IgD-negative memory B cell (primary cell): Measurements from ENCODE around the gene SLC2A6. TPM values are rescaled to one million over a fixed set of nuclear protein-coding genes. Genes with fewer than 3 reads are reported as not detected.
"Not testable (repeated sequence)": the region's sequence is repeated elsewhere in the genome, so short reads cannot be mapped to it uniquely, and the experiment has no call there.

Source experiments
- H3K27ac Mint-ChIP-seq, 3 donors: one replicate each; pipeline ENCODE4 v1.8.0; 2020 to 2022; ENCODE audit warnings: mild to moderate bottlenecking in 3 of 3, mixed read lengths in 3 of 3, moderate library complexity in 1 of 3
- H3K27me3 Mint-ChIP-seq: one replicate; pipeline ENCODE4 v1.8.0; 2021; ENCODE audit warnings: mixed read lengths
- H3K36me3 Mint-ChIP-seq: one replicate; pipeline ENCODE4 v1.8.0; 2020; ENCODE audit warnings: mild to moderate bottlenecking, mixed read lengths
- H3K4me1 Mint-ChIP-seq, 3 donors: one replicate each; pipeline ENCODE4 v1.8.0; 2020 to 2022; ENCODE audit warnings: mixed read lengths in 3 of 3, mild to moderate bottlenecking in 1 of 3
- H3K4me3 Mint-ChIP-seq, 4 donors: one replicate each; pipeline ENCODE4 v1.8.0; 2020 to 2022; ENCODE audit warnings: mild to moderate bottlenecking in 4 of 4, mixed read lengths in 4 of 4, moderate library complexity in 3 of 4
- H3K9me3 Mint-ChIP-seq, 3 donors: one replicate each; pipeline ENCODE4 v1.8.0; 2020 to 2021; ENCODE audit warnings: mixed read lengths in 3 of 3, mild to moderate bottlenecking in 1 of 3
- polyA plus RNA-seq: library from polyadenylated mRNA; unstranded; fragments of 300-500 nt; fragmentation: Illumina TruSeq; gene quantifications from one replicate; pipeline ENCODE4 v1.2.3, GENCODE V29; 2021

The SLC2A6 gene
- polyA plus RNA-seq, 1 donor from 2014 or later: 65.2 TPM

DNA sequence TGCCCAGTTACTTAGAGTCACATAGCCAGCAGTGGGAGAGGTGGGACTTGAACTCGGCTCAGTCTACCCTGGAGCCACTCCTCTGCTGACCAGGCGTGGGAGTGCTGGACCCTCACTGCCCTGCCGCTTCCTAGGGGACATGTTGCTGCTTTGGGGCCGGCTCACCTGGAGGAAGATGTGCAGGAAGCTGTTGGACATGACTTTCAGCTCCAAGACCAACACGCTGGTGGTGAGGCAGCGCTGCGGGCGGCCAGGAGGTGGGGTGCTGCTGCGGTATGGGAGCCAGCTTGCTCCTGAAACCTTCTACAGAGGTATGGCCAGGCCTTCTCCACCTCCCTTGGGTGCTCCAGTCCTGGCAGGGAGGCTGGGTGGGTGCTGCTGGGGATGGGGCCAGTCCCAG, 22.5 kb downstream of the SLC2A6 start:
- no peaks in the 10 kb centered on the region for H3K36me3 Mint-ChIP-seq
- peaks cover 0 to 1% (median 0%) of the 10 kb centered on the region in 3 donors for H3K9me3 Mint-ChIP-seq
- no peak overlapping the region for H3K4me3 Mint-ChIP-seq
- peak overlapping the region in 1 of 3 donors; percentile 42 for H3K27ac Mint-ChIP-seq
- H3K4me1 Mint-ChIP-seq: peaks cover 11 to 17% (median 12%) of the 10 kb centered on the region in 3 donors
- H3K27me3 Mint-ChIP-seq: no peaks in the 10 kb centered on the region

GRCh38 chr9:133455936-133456335, 23.0 kb downstream of the SLC2A6 start:
- H3K36me3 Mint-ChIP-seq: no peaks in the 10 kb centered on the region
- no peaks in the 10 kb centered on the region for H3K27me3 Mint-ChIP-seq
- peak overlapping the region in 1 of 3 donors; percentile 42 for H3K27ac Mint-ChIP-seq
- H3K4me1 Mint-ChIP-seq: peaks cover 7 to 12% (median 8%) of the 10 kb centered on the region in 3 donors
- peaks cover 0 to 1% (median 0%) of the 10 kb centered on the region in 3 donors for H3K9me3 Mint-ChIP-seq
- H3K4me3 Mint-ChIP-seq: no peak overlapping the region

DNA sequence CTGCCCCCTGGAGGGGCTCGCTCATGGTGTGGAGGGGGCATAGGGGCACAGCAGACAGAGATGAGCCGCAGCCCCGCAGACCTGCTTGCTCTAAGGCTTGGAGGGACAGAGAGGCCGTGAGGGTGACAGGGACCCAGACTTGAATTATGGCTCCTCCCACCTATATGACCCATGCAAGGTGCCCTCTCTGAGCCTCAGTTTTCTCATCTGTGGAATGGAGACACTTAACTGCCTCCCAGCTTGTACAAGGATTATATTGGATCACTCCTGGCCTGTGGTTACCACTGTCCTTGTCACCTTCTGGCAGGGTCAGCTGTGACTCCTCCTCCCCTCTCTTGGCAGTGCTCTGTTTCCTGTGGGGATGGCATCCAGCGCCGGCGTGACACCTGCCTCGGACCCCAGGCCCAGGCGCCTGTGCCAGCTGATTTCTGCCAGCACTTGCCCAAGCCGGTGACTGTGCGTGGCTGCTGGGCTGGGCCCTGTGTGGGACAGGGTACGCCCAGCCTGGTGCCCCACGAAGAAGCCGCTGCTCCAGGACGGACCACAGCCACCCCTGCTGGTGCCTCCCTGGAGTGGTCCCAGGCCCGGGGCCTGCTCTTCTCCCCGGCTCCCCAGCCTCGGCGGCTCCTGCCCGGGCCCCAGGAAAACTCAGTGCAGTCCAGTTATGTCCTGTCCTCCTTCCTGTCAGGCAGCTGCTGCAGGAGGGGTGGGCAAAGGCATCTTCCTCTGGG, 23.8 kb downstream of the SLC2A6 start:
- Mint-ChIP-seq H3K36me3 (no peaks in the 10 kb centered on the region), H3K27ac (no peak overlapping the region), H3K27me3 (no peaks in the 10 kb centered on the region), H3K4me3 (no peak overlapping the region), H3K4me1 (peaks cover 3 to 7% (median 4%) of the 10 kb centered on the region in 3 donors), H3K9me3 (peaks cover 0 to 1% (median 0%) of the 10 kb centered on the region in 3 donors)

- Mint-ChIP-seq H3K27ac (peak overlapping the region in 1 of 3 donors; percentile 73), H3K9me3 (peaks cover 0 to 1% (median 0%) of the 10 kb centered on the region in 3 donors), H3K4me3 (no peak overlapping the region), H3K4me1 (peaks cover 2 to 4% (median 3%) of the 10 kb centered on the region in 3 donors), H3K27me3 (no peaks in the 10 kb centered on the region), H3K36me3 (no peaks in the 10 kb centered on the region)
Measured at GRCh38 chr9:133454325-133454724, 24.6 kb downstream of the SLC2A6 start.

GRCh38 chr9:133453651-133454050, 25.2 kb downstream of the SLC2A6 start:
- Mint-ChIP-seq H3K9me3 (peaks cover 0 to 1% (median 0%) of the 10 kb centered on the region in 3 donors), H3K4me1 (peaks cover 0 to 4% (median 2%) of the 10 kb centered on the region in 3 donors), H3K36me3 (no peaks in the 10 kb centered on the region), H3K27me3 (no peaks in the 10 kb centered on the region), H3K4me3 (no peak overlapping the region), H3K27ac (no peak overlapping the region)

- Mint-ChIP-seq H3K27ac (peak overlapping the region in 1 of 3 donors; percentile 53), H3K27me3 (no peaks in the 10 kb centered on the region), H3K36me3 (no peaks in the 10 kb centered on the region), H3K4me1 (peaks cover 0 to 4% (median 0%) of the 10 kb centered on the region in 3 donors), H3K4me3 (peak overlapping the region in 1 of 4 donors; percentile 55), H3K9me3 (peaks cover 0 to 1% (median 0%) of the 10 kb centered on the region in 3 donors)
Measured at GRCh38 chr9:133452562-133452961, 26.3 kb downstream of the SLC2A6 start.

GRCh38 chr9:133451865-133452264, 27.0 kb downstream of the SLC2A6 start:
- H3K4me1 Mint-ChIP-seq, H3K36me3 Mint-ChIP-seq, H3K9me3 Mint-ChIP-seq, H3K27me3 Mint-ChIP-seq: not testable (repeated sequence)
- H3K4me3 Mint-ChIP-seq: peak overlapping the region in 1 of 4 donors; percentile 55
- peak overlapping the region in 2 of 3 donors; percentile 39 to 60 for H3K27ac Mint-ChIP-seq

DNA sequence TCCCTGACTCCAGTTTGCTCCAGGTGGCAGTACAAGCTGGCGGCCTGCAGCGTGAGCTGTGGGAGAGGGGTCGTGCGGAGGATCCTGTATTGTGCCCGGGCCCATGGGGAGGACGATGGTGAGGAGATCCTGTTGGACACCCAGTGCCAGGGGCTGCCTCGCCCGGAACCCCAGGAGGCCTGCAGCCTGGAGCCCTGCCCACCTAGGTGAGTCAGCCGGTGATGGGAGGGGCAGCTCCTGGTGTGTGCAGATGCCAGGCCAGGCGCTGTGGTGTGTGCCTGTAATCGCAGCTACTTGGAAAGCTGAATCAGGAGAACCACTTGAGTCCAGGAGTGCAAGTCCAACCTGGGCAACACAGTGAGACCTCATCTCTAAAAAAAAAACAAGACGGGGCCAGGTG, 29.1 kb downstream of the SLC2A6 start:
- peaks cover 0 to 2% (median 0%) of the 10 kb centered on the region in 3 donors for H3K4me1 Mint-ChIP-seq
- H3K4me3 Mint-ChIP-seq: no peak overlapping the region
- H3K9me3 Mint-ChIP-seq: peaks cover 0 to 1% (median 0%) of the 10 kb centered on the region in 3 donors
- H3K27ac Mint-ChIP-seq: no peak overlapping the region
- no peaks in the 10 kb centered on the region for H3K27me3 Mint-ChIP-seq
- H3K36me3 Mint-ChIP-seq: no peaks in the 10 kb centered on the region

- Mint-ChIP-seq H3K4me1 (peaks cover 0 to 2% (median 0%) of the 10 kb centered on the region in 3 donors), H3K4me3 (peak overlapping the region in 1 of 4 donors; percentile 8), H3K27ac (no peak overlapping the region), H3K27me3 (no peaks in the 10 kb centered on the region), H3K36me3 (no peaks in the 10 kb centered on the region), H3K9me3 (no peaks in the 10 kb centered on the region)
Measured at GRCh38 chr9:133448487-133448972, 30.4 kb downstream of the SLC2A6 start.

GRCh38 chr9:133445293-133445969, 33.5 kb downstream of the SLC2A6 start:
- no peak overlapping the region for H3K4me3 Mint-ChIP-seq
- H3K9me3 Mint-ChIP-seq: no peaks in the 10 kb centered on the region
- no peak overlapping the region for H3K27ac Mint-ChIP-seq
- peaks cover 11 to 14% (median 12%) of the 10 kb centered on the region in 3 donors for H3K4me1 Mint-ChIP-seq
- H3K27me3 Mint-ChIP-seq: peaks cover 1% of the 10 kb centered on the region
- no peaks in the 10 kb centered on the region for H3K36me3 Mint-ChIP-seq

DNA sequence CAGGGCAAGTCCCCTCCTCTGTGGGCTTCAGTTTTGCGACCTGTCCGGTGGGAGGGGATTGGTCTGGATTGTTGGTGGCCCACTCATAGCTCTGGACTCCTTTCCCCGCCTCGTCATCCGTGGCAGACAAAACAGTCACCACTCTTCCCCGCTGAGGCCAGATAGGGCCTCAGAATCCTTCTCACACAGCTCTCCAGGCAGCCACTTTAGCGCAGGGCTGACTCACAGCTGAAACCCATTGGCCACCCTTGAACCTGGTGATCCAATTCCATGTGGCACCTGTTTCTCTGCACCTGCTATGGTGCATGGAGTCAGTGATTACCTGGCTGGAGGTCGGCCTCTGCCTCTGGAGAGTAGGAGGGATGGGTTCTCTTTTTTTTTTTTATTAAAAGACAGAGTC, 34.9 kb downstream of the SLC2A6 start:
- peaks cover 12 to 17% (median 13%) of the 10 kb centered on the region in 3 donors for H3K4me1 Mint-ChIP-seq
- H3K9me3 Mint-ChIP-seq: no peaks in the 10 kb centered on the region
- peaks cover 1% of the 10 kb centered on the region for H3K27me3 Mint-ChIP-seq
- H3K4me3 Mint-ChIP-seq: peak overlapping the region in 1 of 4 donors; percentile 73
- no peaks in the 10 kb centered on the region for H3K36me3 Mint-ChIP-seq
- no peak overlapping the region for H3K27ac Mint-ChIP-seq

DNA sequence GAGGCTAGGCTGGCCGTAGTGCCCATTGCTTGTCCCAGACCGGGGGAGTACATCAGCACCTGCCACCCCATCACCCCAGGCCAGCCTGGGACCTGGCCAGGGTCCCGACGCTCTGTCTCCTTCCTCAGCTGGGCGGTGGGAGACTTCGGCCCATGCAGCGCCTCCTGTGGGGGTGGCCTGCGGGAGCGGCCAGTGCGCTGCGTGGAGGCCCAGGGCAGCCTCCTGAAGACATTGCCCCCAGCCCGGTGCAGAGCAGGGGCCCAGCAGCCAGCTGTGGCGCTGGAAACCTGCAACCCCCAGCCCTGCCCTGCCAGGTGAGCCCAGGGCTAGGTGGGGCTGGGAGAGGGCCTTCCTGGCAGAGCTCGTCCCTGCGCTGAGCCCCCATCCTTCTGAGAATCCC, 35.7 kb downstream of the SLC2A6 start:
- no peaks in the 10 kb centered on the region for H3K9me3 Mint-ChIP-seq
- H3K4me3 Mint-ChIP-seq: peak overlapping the region in 1 of 4 donors; percentile 22
- H3K4me1 Mint-ChIP-seq: peaks cover 12 to 17% (median 13%) of the 10 kb centered on the region in 3 donors
- peaks cover 1% of the 10 kb centered on the region for H3K27me3 Mint-ChIP-seq
- no peaks in the 10 kb centered on the region for H3K36me3 Mint-ChIP-seq
- no peak overlapping the region for H3K27ac Mint-ChIP-seq

- Mint-ChIP-seq H3K27ac (peak overlapping the region; percentile 28 to 99 (median 76)), H3K36me3 (no peaks in the 10 kb centered on the region), H3K4me3 (peak overlapping the region in 1 of 4 donors; percentile 91), H3K27me3 (peaks cover 4% of the 10 kb centered on the region), H3K4me1 (peaks cover 12 to 20% (median 13%) of the 10 kb centered on the region in 3 donors), H3K9me3 (no peaks in the 10 kb centered on the region)
Measured at GRCh38 chr9:133441571-133441970, 37.3 kb downstream of the SLC2A6 start.

DNA sequence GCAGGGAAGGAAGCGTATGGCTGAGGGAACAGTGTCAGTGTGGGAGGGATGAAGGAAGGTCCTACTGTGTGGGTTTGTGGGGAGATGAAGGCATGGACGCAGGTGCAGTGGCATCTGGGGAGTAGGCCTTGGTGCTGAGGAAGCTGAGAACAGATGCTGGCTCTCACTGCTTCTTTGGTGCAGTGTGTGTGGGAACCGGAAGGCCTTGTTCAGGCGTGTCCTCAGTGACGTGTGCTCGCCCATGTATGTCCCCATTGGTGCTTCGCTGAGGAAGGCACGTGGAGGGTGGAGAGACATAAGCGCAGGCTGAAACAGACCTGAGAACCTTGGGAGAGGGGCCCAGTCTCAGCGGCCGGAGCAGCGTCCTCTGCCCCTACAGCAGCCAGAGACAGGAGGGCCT, 38.0 kb downstream of the SLC2A6 start:
- H3K9me3 Mint-ChIP-seq: no peaks in the 10 kb centered on the region
- H3K4me1 Mint-ChIP-seq: peaks cover 12 to 20% (median 13%) of the 10 kb centered on the region in 3 donors
- H3K27me3 Mint-ChIP-seq: peaks cover 4% of the 10 kb centered on the region
- peak overlapping the region; percentile 28 to 99 (median 92) for H3K27ac Mint-ChIP-seq
- peak overlapping the region; percentile 8 to 67 (median 22) for H3K4me3 Mint-ChIP-seq
- no peaks in the 10 kb centered on the region for H3K36me3 Mint-ChIP-seq

- no peak overlapping the region for H3K4me3 Mint-ChIP-seq
- no peaks in the 10 kb centered on the region for H3K9me3 Mint-ChIP-seq
- peak overlapping the region in 1 of 3 donors; percentile 26 for H3K27ac Mint-ChIP-seq
- H3K36me3 Mint-ChIP-seq: no peaks in the 10 kb centered on the region
- H3K27me3 Mint-ChIP-seq: peaks cover 4% of the 10 kb centered on the region
- H3K4me1 Mint-ChIP-seq: peaks cover 12 to 20% (median 13%) of the 10 kb centered on the region in 3 donors
Measured at GRCh38 chr9:133439337-133439736, 39.6 kb downstream of the SLC2A6 start.
